ENCODE data around the gene GTF2F2.
"Not testable (repeated sequence)": the region's sequence is repeated elsewhere in the genome, so short reads cannot be mapped to it uniquely, and the experiment has no call there.

Gene GTF2F2

DNA sequence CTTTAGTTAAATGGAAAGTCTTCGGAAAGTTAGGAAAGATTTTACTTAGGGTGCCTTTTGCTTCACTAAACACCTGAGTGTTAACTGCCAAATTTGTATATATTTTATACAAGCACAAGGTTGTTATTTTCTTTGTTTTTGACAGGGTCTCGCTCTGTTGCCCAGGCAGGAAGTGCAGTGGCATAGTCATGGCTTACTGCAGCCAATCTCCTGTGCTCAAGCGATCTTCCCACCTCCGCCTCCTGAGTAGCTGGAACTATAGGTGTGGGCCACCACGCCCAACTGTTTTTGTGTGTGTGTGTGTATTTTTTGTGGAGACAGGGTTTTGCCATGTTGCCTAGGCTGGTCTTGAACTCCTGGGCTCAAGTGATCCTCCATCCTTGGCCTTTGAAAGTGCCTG, 64.4 kb downstream of the GTF2F2 start:
- no peak overlapping the region for H3K27ac ChIP-seq
- DNase-seq = no peak
- no peak for TF ChIP-seq CTCF (IDR thresholded peaks at IDR 0.05; ENCODE audit: low read depth, low read length, missing control alignments)

GRCh38 chr13:45185286-45185685, 65.0 kb downstream of the GTF2F2 start:
- in situ Hi-C loops (cut with HindIII; ENCODE audit: low pct_ligation_motif_present, low sequenced_read_pairs) = no loop called here

More for the DNA sequence above, 64.4 kb downstream of the GTF2F2 start:
- Histone ChIP-seq H3K4me3 (ENCODE audit: low read depth, low read length) (no peak overlapping the region), H3K27me3 (replicated peaks) (no peaks in the 10 kb centered on the region), H3K36me3 (replicated peaks) (no peaks in the 10 kb centered on the region)
- in situ Hi-C loops (cut with HindIII; ENCODE audit: low pct_ligation_motif_present, low sequenced_read_pairs) = no loop called here

DNA sequence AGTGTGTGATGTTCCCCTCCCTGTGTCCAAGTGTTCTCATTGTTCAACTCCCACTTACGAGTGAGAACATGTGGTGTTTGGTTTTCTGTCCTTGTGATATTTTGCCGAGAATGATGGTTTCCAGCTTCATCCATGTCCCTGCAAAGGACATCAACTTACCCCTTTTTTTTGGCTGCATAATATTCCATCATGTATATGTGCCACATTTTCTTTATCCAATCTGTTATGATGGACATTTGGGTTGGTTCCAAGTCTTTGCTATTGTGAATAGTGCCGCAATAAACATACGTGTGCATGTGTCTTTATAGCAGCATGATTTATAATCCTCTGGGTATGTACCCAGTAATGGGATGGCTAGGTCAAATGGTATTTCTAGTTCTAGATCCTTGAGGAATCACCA, 68.8 kb downstream of the GTF2F2 start:
- H3K36me3 ChIP-seq (replicated peaks); H3K4me3 ChIP-seq (ENCODE audit: low read depth, low read length); in situ Hi-C loops (cut with HindIII; ENCODE audit: low pct_ligation_motif_present, low sequenced_read_pairs); H3K27me3 ChIP-seq (replicated peaks); DNase-seq; H3K27ac ChIP-seq: not testable (repeated sequence)

More at GRCh38 chr13:45185286-45185685, 65.0 kb downstream of the GTF2F2 start:
- H3K27ac ChIP-seq = no peak overlapping the region
- no peak overlapping the region for H3K4me3 ChIP-seq (ENCODE audit: low read depth, low read length)
- H3K27me3 ChIP-seq (replicated peaks) = no peaks in the 10 kb centered on the region
- DNase-seq = no peak
- H3K36me3 ChIP-seq (replicated peaks) = no peaks in the 10 kb centered on the region
- TF ChIP-seq CTCF (IDR thresholded peaks at IDR 0.05; ENCODE audit: low read depth, low read length, missing control alignments) = no peak

- in situ Hi-C loops (cut with HindIII; ENCODE audit: low pct_ligation_motif_present, low sequenced_read_pairs) = not testable (repeated sequence)
These were observed 69.2 kb downstream of the GTF2F2 start for GRCh38 chr13:45189511-45189910.

GRCh38 chr13:45191874-45192273, 71.6 kb downstream of the GTF2F2 start:
- TF ChIP-seq CTCF (IDR thresholded peaks at IDR 0.05; ENCODE audit: low read depth, low read length, missing control alignments) = no peak
- H3K36me3 ChIP-seq (replicated peaks) = no peaks in the 10 kb centered on the region
- no peak overlapping the region for H3K4me3 ChIP-seq (ENCODE audit: low read depth, low read length)
- no peak for DNase-seq
- no peaks in the 10 kb centered on the region for H3K27me3 ChIP-seq (replicated peaks)
- in situ Hi-C loops (cut with HindIII; ENCODE audit: low pct_ligation_motif_present, low sequenced_read_pairs) = no loop called here
- H3K27ac ChIP-seq = no peak overlapping the region

More at GRCh38 chr13:45189511-45189910, 69.2 kb downstream of the GTF2F2 start:
- not testable (repeated sequence) for H3K4me3 ChIP-seq (ENCODE audit: low read depth, low read length); H3K27ac ChIP-seq; H3K36me3 ChIP-seq (replicated peaks); H3K27me3 ChIP-seq (replicated peaks); DNase-seq

GRCh38 chr13:45194081-45194939, 74.0 kb downstream of the GTF2F2 start:
- H3K27ac ChIP-seq = no peak overlapping the region
- DNase-seq = peak; percentile 43
- TF ChIP-seq CTCF (IDR thresholded peaks at IDR 0.05; ENCODE audit: low read depth, low read length, missing control alignments) = peak; percentile 79
- no peaks in the 10 kb centered on the region for H3K36me3 ChIP-seq (replicated peaks)
- no peaks in the 10 kb centered on the region for H3K27me3 ChIP-seq (replicated peaks)
- in situ Hi-C loops (cut with HindIII; ENCODE audit: low pct_ligation_motif_present, low sequenced_read_pairs) = no loop called here
- no peak overlapping the region for H3K4me3 ChIP-seq (ENCODE audit: low read depth, low read length)

DNA sequence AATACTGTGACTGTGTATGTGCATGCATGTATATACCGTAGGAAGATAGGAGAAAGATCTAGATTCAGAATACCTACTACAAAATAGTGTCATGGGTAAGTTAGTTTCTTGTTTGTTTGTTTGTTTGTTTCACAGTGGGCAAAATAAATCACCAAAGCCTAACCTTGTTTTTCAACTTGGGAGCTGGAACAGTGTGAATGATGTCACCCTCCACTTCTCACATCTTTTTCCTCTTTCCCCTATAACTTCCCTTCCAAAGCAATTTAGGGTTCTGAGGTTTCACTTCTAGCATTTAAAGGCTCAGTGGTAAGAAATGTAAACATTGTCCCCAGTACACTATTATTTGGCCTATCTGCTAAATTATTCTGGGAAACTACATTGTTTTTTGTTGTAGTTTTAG, 75.1 kb downstream of the GTF2F2 start:
- in situ Hi-C loops (cut with HindIII; ENCODE audit: low pct_ligation_motif_present, low sequenced_read_pairs) = no loop called here
- Histone ChIP-seq H3K4me3 (ENCODE audit: low read depth, low read length) (no peak overlapping the region), H3K36me3 (replicated peaks) (no peaks in the 10 kb centered on the region), H3K27me3 (replicated peaks) (no peaks in the 10 kb centered on the region), H3K27ac (peak overlapping the region; percentile 69)
- no peak for TF ChIP-seq CTCF (IDR thresholded peaks at IDR 0.05; ENCODE audit: low read depth, low read length, missing control alignments)
- no peak for DNase-seq
